Loucy (cell line): ENCODE data around the gene CDH4.

Experiments
- CTCF ChIP-seq: fragments of 200-600 bp; sonication (generic); conservative IDR thresholded peaks from 2 replicates; pipeline ENCODE4 v1.5.1; 2014; ENCODE audit warnings: mild to moderate bottlenecking, antibody characterized with exemption, low read length
- EZH2phosphoT487 ChIP-seq: fragments of 200-600 bp; IDR thresholded peaks from 2 replicates; pipeline ENCODE4 v1.6.1; 2018; ENCODE audit warnings: antibody characterized with exemption, mild to moderate bottlenecking, moderate library complexity, borderline replicate concordance

GRCh38 chr20:61345656-61346055, 93.6 kb downstream of the CDH4 start:
- TF ChIP-seq CTCF, result no peak
- no peak for TF ChIP-seq EZH2phosphoT487
